B cell (primary cell): ENCODE measurements around the gene CTIF.

Experiments used
- EZH2 ChIP-seq: IDR thresholded peaks from 2 replicates; pipeline ENCODE4 v1.6.1; 2012; ENCODE audit warnings: borderline replicate concordance, low read depth, mild to moderate bottlenecking, moderate library complexity, low read length; ENCODE audit not compliant: insufficient read depth, poor library complexity, severe bottlenecking
- TF ChIP-seq, protein P1 (sequence below): fragments of 200-600 bp; IDR thresholded peaks from one replicate; pipeline ENCODE4 v1.8.0; 2022; ENCODE audit warnings: antibody characterized with exemption, mild to moderate bottlenecking

DNA sequence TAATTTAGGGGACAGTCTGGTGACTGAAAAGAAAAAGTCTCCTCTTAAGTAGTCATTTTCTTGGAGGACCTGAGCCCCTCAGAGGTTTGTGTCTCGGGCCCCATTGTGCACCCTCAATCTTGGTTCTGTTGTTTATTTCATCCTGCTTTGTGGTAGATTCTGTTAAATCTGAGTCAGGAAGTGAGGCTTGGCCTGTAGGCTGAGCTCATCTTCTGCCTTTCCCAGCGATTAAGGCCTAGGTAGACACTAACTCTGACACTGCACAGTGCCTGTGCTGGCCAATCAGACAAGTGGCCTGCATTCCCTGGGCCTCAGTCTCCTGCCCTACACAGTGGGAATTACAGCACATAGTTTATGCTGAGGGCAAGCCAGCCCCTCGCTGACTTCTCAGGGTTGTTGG is 80.2 kb downstream of the CTIF start:
- TF ChIP-seq, protein P1, sequence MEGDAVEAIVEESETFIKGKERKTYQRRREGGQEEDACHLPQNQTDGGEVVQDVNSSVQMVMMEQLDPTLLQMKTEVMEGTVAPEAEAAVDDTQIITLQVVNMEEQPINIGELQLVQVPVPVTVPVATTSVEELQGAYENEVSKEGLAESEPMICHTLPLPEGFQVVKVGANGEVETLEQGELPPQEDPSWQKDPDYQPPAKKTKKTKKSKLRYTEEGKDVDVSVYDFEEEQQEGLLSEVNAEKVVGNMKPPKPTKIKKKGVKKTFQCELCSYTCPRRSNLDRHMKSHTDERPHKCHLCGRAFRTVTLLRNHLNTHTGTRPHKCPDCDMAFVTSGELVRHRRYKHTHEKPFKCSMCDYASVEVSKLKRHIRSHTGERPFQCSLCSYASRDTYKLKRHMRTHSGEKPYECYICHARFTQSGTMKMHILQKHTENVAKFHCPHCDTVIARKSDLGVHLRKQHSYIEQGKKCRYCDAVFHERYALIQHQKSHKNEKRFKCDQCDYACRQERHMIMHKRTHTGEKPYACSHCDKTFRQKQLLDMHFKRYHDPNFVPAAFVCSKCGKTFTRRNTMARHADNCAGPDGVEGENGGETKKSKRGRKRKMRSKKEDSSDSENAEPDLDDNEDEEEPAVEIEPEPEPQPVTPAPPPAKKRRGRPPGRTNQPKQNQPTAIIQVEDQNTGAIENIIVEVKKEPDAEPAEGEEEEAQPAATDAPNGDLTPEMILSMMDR, result no peak
- TF ChIP-seq EZH2, result no peak
